ENCODE results near the gene POLR1H.

The POLR1H gene

GRCh38 chr6:30096829-30097228 is 35.8 kb downstream of the POLR1H start:
- no peak for DNase-seq (ENCODE audit: low spot score)

- DNase-seq (ENCODE audit: low spot score), result no peak
Measured at GRCh38 chr6:30097902-30098768, 37.1 kb downstream of the POLR1H start.

GRCh38 chr6:30100154-30100553 is 39.1 kb downstream of the POLR1H start:
- no peak for DNase-seq (ENCODE audit: low spot score)

- DNase-seq (ENCODE audit: low spot score), result peak; percentile 24
Measured at GRCh38 chr6:30100585-30101443, 39.7 kb downstream of the POLR1H start.

- DNase-seq (ENCODE audit: low spot score), result peak; percentile 93
Measured at GRCh38 chr6:30101444-30102413, 40.7 kb downstream of the POLR1H start.

- DNase-seq (ENCODE audit: low spot score), result no peak
Measured at GRCh38 chr6:30102414-30102969, 41.4 kb downstream of the POLR1H start.

- DNase-seq (ENCODE audit: low spot score), result peak; percentile 85
Measured at GRCh38 chr6:30102970-30103871, 42.2 kb downstream of the POLR1H start.

- DNase-seq (ENCODE audit: low spot score), result no peak
Measured at GRCh38 chr6:30103872-30104179, 42.8 kb downstream of the POLR1H start.

GRCh38 chr6:30104661-30105060 is 43.6 kb downstream of the POLR1H start:
- no peak for DNase-seq (ENCODE audit: low spot score)

- DNase-seq (ENCODE audit: low spot score), result no peak
Measured at GRCh38 chr6:30111266-30111856, 50.3 kb downstream of the POLR1H start.

GRCh38 chr6:30112402-30112994 is 51.4 kb downstream of the POLR1H start:
- no peak for DNase-seq (ENCODE audit: low spot score)

- DNase-seq (ENCODE audit: low spot score), result no peak
Measured at GRCh38 chr6:30113003-30113759, 52.1 kb downstream of the POLR1H start, which contains the start of gene TRIM31. Gene TRIM31 (minus strand): TSS chr6:30113090. CDS start chr6:30112805, 285 bp downstream.

- no peak for DNase-seq (ENCODE audit: low spot score)
Measured at GRCh38 chr6:30113841-30114240, 52.8 kb downstream of the POLR1H start.
